SU-DHL-6 (cell line): Measurements from ENCODE around the gene HMG20B.

Experiments used
- EZH2phosphoT487 ChIP-seq: fragments of 200-600 bp; sonication (generic), shearing (Covaris generic); conservative IDR thresholded peaks from 2 replicates; pipeline ENCODE4 v1.6.1; 2018; ENCODE audit warnings: mild to moderate bottlenecking, antibody characterized with exemption, low read length, moderate library complexity, mixed read lengths
- TF ChIP-seq, protein P1 (sequence below): fragments of 200-600 bp; sonication (generic); IDR thresholded peaks from one replicate; pipeline ENCODE4 v1.5.1; 2017; ENCODE audit warnings: antibody characterized with exemption, mild to moderate bottlenecking, low read length, moderate library complexity; ENCODE audit not compliant: insufficient read depth, poor library complexity, severe bottlenecking

DNA sequence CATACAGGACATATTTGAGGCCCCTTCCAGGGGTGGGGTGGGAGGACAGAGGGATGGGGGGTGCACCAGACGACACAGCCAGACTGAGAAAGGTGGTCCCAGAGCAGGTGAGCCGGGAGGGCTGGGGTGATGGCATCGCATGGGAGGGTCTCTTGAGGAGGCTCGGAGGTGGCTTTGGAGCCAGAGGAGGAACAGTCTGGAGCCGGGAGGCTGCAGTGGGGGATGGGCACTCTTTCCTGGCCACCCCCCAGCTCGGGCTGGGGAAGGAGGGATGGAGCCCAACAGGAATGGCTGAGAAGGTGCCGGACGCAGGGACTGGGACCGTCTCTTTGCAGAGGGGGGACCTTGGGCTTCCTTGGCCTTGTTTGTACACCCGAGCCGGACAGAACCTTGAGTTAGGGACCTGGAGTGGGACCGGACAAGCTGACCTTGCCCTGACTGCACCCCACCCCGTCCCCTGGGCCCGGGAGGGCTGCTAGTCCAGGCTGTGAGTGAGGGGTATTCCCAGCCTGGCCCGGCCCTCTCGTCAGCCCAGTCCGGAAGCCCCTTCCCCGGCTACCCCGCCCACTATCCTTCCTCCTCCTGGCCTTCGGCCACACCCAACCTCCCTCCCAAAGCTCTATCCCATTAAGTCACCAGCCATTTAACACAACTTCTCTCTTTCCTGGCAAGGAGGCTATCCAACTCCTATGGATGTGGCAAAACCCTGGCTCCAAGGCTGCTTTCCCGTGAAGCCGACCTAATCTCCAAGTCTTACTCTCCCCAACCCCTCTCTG, 34.7 kb downstream of the HMG20B start:
- TF ChIP-seq, protein P1, sequence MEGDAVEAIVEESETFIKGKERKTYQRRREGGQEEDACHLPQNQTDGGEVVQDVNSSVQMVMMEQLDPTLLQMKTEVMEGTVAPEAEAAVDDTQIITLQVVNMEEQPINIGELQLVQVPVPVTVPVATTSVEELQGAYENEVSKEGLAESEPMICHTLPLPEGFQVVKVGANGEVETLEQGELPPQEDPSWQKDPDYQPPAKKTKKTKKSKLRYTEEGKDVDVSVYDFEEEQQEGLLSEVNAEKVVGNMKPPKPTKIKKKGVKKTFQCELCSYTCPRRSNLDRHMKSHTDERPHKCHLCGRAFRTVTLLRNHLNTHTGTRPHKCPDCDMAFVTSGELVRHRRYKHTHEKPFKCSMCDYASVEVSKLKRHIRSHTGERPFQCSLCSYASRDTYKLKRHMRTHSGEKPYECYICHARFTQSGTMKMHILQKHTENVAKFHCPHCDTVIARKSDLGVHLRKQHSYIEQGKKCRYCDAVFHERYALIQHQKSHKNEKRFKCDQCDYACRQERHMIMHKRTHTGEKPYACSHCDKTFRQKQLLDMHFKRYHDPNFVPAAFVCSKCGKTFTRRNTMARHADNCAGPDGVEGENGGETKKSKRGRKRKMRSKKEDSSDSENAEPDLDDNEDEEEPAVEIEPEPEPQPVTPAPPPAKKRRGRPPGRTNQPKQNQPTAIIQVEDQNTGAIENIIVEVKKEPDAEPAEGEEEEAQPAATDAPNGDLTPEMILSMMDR = no peak
- TF ChIP-seq EZH2phosphoT487 = no peak
